T-helper 1 cell treated with Interleukin-12 subunit alpha and Interleukin-12 subunit beta and Interleukin-4 antibody, amounts not matched to agents 30 μg/mL and 1 μg/mL, for 36 hours (primary cell): ENCODE results near the gene CEP55.

Experiments
- H3K27ac Mint-ChIP-seq: one replicate; pipeline ENCODE4 v1.8.0; 2021; ENCODE audit warnings: mild to moderate bottlenecking, mixed read lengths
- H3K27me3 Mint-ChIP-seq: one replicate; pipeline ENCODE4 v1.8.0; 2021; ENCODE audit warnings: low read depth, mixed read lengths
- H3K36me3 Mint-ChIP-seq: one replicate; pipeline ENCODE4 v1.8.0; 2021; ENCODE audit warnings: low read depth, mixed read lengths
- H3K4me1 Mint-ChIP-seq: one replicate; pipeline ENCODE4 v1.8.0; 2021; ENCODE audit warnings: low read depth, mixed read lengths
- H3K4me3 Mint-ChIP-seq: one replicate; pipeline ENCODE4 v1.8.0; 2021; ENCODE audit warnings: mild to moderate bottlenecking, moderate library complexity, mixed read lengths
- H3K9me3 Mint-ChIP-seq: one replicate; pipeline ENCODE4 v1.8.0; 2021; ENCODE audit warnings: mixed read lengths

Gene CEP55

GRCh38 chr10:93576888-93577287, 80.5 kb downstream of the CEP55 start:
- Mint-ChIP-seq H3K4me1 (peaks cover 3% of the 10 kb centered on the region), H3K4me3 (no peak overlapping the region), H3K36me3 (no peaks in the 10 kb centered on the region), H3K9me3 (peaks cover 4% of the 10 kb centered on the region), H3K27ac (no peak overlapping the region), H3K27me3 (peaks cover 29% of the 10 kb centered on the region)

GRCh38 chr10:93577565-93577964, 81.2 kb downstream of the CEP55 start:
- Mint-ChIP-seq H3K36me3 (no peaks in the 10 kb centered on the region), H3K27ac (no peak overlapping the region), H3K27me3 (peaks cover 22% of the 10 kb centered on the region), H3K9me3 (peaks cover 4% of the 10 kb centered on the region), H3K4me1 (peaks cover 3% of the 10 kb centered on the region), H3K4me3 (no peak overlapping the region)
